OCI-LY1 (cell line): ENCODE results near the gene PDGFA.

Source experiments
- EZH2 ChIP-seq: fragments of 200-600 bp; sonication (generic), shearing (Covaris generic); IDR thresholded peaks from 2 replicates; pipeline ENCODE4 v1.8.0; 2017; ENCODE audit warnings: borderline replicate concordance, mixed run types, mild to moderate bottlenecking, antibody characterized with exemption, low read length, moderate library complexity, mixed read lengths
- TF ChIP-seq, protein P1 (sequence below): fragments of 200-600 bp; sonication (generic), shearing (Covaris generic); IDR thresholded peaks from 2 replicates; pipeline ENCODE4 v1.5.1; 2017; ENCODE audit warnings: mild to moderate bottlenecking, antibody characterized with exemption, low read length, moderate library complexity, mixed read lengths

DNA sequence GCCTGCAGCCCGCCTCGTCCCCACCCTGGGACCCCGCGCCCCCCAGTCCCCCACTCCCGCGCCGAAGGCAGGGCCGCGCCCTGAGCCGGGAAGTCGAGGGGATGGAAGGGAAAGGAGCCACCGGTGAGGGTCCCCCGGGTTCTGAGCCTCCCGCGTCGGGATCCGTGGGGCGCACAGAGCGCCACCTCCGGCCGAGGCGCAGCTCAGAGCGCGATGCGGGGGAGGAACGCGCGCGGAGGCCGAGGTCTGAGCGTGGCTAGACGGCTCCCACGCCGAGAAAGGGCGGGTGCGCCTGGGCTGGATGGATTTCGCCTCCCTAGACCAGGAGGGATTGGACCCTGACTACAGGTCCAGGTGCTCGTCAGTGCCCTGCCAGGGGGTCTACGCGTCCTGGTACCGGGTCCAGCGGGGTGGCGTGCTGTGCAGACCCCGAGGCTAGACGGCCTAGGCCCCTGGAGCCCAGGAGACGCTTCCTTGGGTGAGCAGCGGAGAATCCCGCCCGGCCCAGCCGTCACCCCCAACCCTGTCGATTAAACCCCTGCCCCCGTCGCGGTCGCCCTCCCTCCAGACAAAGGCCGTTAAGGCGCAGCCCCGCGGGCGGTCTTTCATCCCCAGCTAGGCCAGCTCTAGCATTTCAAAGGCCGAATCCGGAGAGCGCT is 986 bp upstream of the PDGFA start:
- TF ChIP-seq, protein P1, sequence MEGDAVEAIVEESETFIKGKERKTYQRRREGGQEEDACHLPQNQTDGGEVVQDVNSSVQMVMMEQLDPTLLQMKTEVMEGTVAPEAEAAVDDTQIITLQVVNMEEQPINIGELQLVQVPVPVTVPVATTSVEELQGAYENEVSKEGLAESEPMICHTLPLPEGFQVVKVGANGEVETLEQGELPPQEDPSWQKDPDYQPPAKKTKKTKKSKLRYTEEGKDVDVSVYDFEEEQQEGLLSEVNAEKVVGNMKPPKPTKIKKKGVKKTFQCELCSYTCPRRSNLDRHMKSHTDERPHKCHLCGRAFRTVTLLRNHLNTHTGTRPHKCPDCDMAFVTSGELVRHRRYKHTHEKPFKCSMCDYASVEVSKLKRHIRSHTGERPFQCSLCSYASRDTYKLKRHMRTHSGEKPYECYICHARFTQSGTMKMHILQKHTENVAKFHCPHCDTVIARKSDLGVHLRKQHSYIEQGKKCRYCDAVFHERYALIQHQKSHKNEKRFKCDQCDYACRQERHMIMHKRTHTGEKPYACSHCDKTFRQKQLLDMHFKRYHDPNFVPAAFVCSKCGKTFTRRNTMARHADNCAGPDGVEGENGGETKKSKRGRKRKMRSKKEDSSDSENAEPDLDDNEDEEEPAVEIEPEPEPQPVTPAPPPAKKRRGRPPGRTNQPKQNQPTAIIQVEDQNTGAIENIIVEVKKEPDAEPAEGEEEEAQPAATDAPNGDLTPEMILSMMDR = no peak
- TF ChIP-seq EZH2 = no peak
